Osteoblast (primary cell): Measurements from ENCODE around the gene FAM219B. TPM values are rescaled to one million over a fixed set of nuclear protein-coding genes. Genes with fewer than 3 reads are reported as not detected.
A peak's percentile ranks its signal among the peaks of the same experiment; 100 is the strongest.

Experiments
- DNase-seq: peaks from one replicate; pipeline ENCODE4 v3.0.0; 2011; ENCODE audit warnings: low spot score, mixed read lengths; ENCODE audit not compliant: insufficient read length; ENCODE audit errors: missing footprints
- H2AFZ ChIP-seq: 2 replicates; pipeline ENCODE4 v1.6.0; 2011; ENCODE audit warnings: mild to moderate bottlenecking, low read length
- H3K27ac ChIP-seq: 2 replicates; pipeline ENCODE4 v1.5.1; 2011; ENCODE audit warnings: mild to moderate bottlenecking, low read depth, low read length, moderate library complexity
- H3K27me3 ChIP-seq: 2 replicates; pipeline ENCODE4 v1.6.0; 2012; ENCODE audit warnings: mild to moderate bottlenecking, control low read depth, inconsistent platforms, low read length, moderate library complexity; ENCODE audit not compliant: insufficient read depth
- H3K36me3 ChIP-seq: 2 replicates; pipeline ENCODE4 v1.5.1; 2011; ENCODE audit warnings: mild to moderate bottlenecking, low read length, control low read depth, moderate library complexity; ENCODE audit not compliant: insufficient read depth
- H3K4me1 ChIP-seq: 2 replicates; pipeline ENCODE4 v1.5.1; 2011; ENCODE audit warnings: mild to moderate bottlenecking, low read length, control low read depth, moderate library complexity; ENCODE audit not compliant: insufficient read depth
- H3K4me2 ChIP-seq: 2 replicates; pipeline ENCODE4 v1.6.0; 2011; ENCODE audit warnings: mild to moderate bottlenecking, low read length; ENCODE audit not compliant: insufficient read depth
- H3K4me3 ChIP-seq: fragments of 200-600 bp; sonication (generic); 3 replicates; pipeline ENCODE4 v1.5.1; 2012; ENCODE audit warnings: mild to moderate bottlenecking, low read length, inconsistent platforms; ENCODE audit not compliant: insufficient read depth
- H3K79me2 ChIP-seq: 2 replicates; pipeline ENCODE4 v1.6.0; 2012; ENCODE audit warnings: mild to moderate bottlenecking, low read length, control low read depth, inconsistent platforms; ENCODE audit not compliant: insufficient read depth
- H3K9me3 ChIP-seq: 2 replicates; pipeline ENCODE4 v1.5.1; 2011; ENCODE audit warnings: low read depth, low read length, control low read depth
- H4K20me1 ChIP-seq: 2 replicates; pipeline ENCODE4 v1.6.0; 2012; ENCODE audit warnings: mild to moderate bottlenecking, low read length, control low read depth; ENCODE audit not compliant: insufficient read depth
- CTCF ChIP-seq: IDR thresholded peaks from 2 replicates; pipeline ENCODE4 v1.5.1; 2011; ENCODE audit warnings: mild to moderate bottlenecking, low read depth, low read length, moderate library complexity; ENCODE audit errors: extremely low read depth
- total RNA-seq: library from RNA; depleted of rRNA; stranded (reverse); fragments of >200 nt; gene quantifications from 2 replicates; pipeline ENCODE4 v1.2.3, GENCODE V29; 2012

The FAM219B gene
- total RNA-seq, 1 donor, result 36.6 TPM

GRCh38 chr15:74873756-74874424, 32.8 kb downstream of the FAM219B start:
- peaks cover 39% of the 10 kb centered on the region for H3K79me2 ChIP-seq

GRCh38 chr15:74873036-74873755, 33.5 kb downstream of the FAM219B start, which contains the start of gene SCAMP2:
Gene SCAMP2, minus strand, starts transcription at chr15:74873365. Its CDS starts 110 bp downstream, at chr15:74873255.
- Histone ChIP-seq H3K4me2 (peak within 1 kb of the TSS; percentile 100), H3K36me3 (peaks cover under 1% of the 10 kb centered on the region), H3K4me3 (peak within 1 kb of the TSS; percentile 96), H4K20me1 (peaks cover 30% of the 10 kb centered on the region), H3K27me3 (peaks cover 7% of the 10 kb centered on the region), H3K4me1 (peaks cover 12% of the 10 kb centered on the region), H3K79me2 (peaks cover 46% of the 10 kb centered on the region), H3K9me3 (no peaks in the 10 kb centered on the region), H3K27ac (peak within 1 kb of the TSS; percentile 96), H2AFZ (peak within 1 kb of the TSS; percentile 95)
- no peak for TF ChIP-seq CTCF
- DNase-seq, result peak; percentile 99

More at GRCh38 chr15:74873756-74874424, 32.8 kb downstream of the FAM219B start:
- peak overlapping the region; percentile 100 for H3K4me2 ChIP-seq
- H2AFZ ChIP-seq, result peak overlapping the region; percentile 95
- H4K20me1 ChIP-seq, result peaks cover 25% of the 10 kb centered on the region
- no peak for DNase-seq
- peaks cover 7% of the 10 kb centered on the region for H3K27me3 ChIP-seq
- peak overlapping the region; percentile 96 for H3K4me3 ChIP-seq
- H3K4me1 ChIP-seq, result peaks cover 12% of the 10 kb centered on the region
- no peaks in the 10 kb centered on the region for H3K36me3 ChIP-seq
- no peaks in the 10 kb centered on the region for H3K9me3 ChIP-seq
- peak overlapping the region; percentile 45 for H3K27ac ChIP-seq
- TF ChIP-seq CTCF, result no peak

GRCh38 chr15:74872702-74873035, 34.0 kb downstream of the FAM219B start:
- H3K36me3 ChIP-seq, result peaks cover 5% of the 10 kb centered on the region
- peaks cover 51% of the 10 kb centered on the region for H3K79me2 ChIP-seq
- H3K4me1 ChIP-seq, result peaks cover 12% of the 10 kb centered on the region
- DNase-seq, result no peak
- peak overlapping the region; percentile 100 for H3K4me2 ChIP-seq
- peak overlapping the region; percentile 95 for H2AFZ ChIP-seq
- H3K27me3 ChIP-seq, result peaks cover 7% of the 10 kb centered on the region
- H4K20me1 ChIP-seq, result peaks cover 34% of the 10 kb centered on the region
- no peaks in the 10 kb centered on the region for H3K9me3 ChIP-seq
- TF ChIP-seq CTCF, result no peak
- peak overlapping the region; percentile 96 for H3K27ac ChIP-seq
- H3K4me3 ChIP-seq, result peak overlapping the region; percentile 96
